Erythroblast (primary cell): ENCODE results near the gene SYNPO.

Experiments used
- GATA1 ChIP-seq: IDR thresholded peaks from 2 replicates; pipeline ENCODE4 v1.6.1; 2011; ENCODE audit warnings: low read depth, mild to moderate bottlenecking, control low read depth, low read length, moderate library complexity
- POLR2A ChIP-seq: IDR thresholded peaks from 2 replicates; pipeline ENCODE4 v1.6.1; 2011; ENCODE audit warnings: mild to moderate bottlenecking, low read length

- TF ChIP-seq POLR2A (no peak), GATA1 (no peak)
Measured at GRCh38 chr5:150615141-150615699, 25.2 kb upstream of the SYNPO start.
